Regular cardiac myocyte (primary cell): ENCODE results near the gene DUSP15. TPM values are rescaled to one million over a fixed set of nuclear protein-coding genes. Genes with fewer than 3 reads are reported as not detected.

Experiments
- total RNA-seq: library from RNA; depleted of rRNA; stranded (reverse); fragments of >200 nt; gene quantifications from 2 replicates; pipeline ENCODE4 v1.2.3, GENCODE V29; 2014

The DUSP15 gene, protein sequence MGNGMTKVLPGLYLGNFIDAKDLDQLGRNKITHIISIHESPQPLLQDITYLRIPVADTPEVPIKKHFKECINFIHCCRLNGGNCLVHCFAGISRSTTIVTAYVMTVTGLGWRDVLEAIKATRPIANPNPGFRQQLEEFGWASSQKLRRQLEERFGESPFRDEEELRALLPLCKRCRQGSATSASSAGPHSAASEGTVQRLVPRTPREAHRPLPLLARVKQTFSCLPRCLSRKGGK
- total RNA-seq: 0.56 TPM in 1 of 2 replicates, not detected in the other

GRCh38 chr20:31869942-31870725, at the start of gene DUSP15, which contains the start of gene TTLL9:
Gene DUSP15, minus strand, starts transcription at chr20:31870527. Its CDS starts 190 bp downstream, at chr20:31870337.
Gene TTLL9, plus strand, starts transcription at chr20:31870634. Its CDS starts 493 bp downstream, at chr20:31871127.

DNA sequence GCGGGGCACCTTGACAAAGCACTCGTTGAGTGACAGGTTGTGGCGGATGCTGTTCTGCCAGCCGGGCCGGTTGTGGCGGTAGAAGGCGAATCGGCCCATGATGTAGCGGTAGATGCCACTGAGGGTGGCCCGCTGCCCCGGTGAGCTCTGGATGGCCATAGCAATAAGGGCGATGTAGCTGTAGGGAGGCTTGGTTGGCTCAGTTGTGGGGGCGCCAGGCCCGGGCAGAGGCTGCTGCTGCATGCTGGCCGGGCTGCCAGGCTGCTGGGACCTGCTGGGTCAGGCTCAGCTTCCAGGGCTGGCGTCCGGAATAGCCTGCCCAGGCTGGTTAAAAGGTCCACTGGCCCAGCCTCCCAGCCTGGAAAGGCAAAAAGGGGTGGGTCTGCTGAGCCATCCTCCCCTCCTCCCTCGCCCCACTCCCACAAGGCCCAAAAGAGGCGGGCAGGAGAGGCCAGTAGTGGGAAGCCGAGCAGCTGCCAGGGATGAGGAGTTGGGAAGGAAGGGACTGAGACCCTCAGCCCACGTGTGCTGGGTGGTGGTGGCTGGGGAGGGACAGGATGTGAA, 24.9 kb downstream of the DUSP15 start, which contains the start of gene FOXS1:
FOXS1 (minus strand) TSS at position 305 of the 564 bp plus-strand sequence; CDS start at position 243, 62 bp downstream.

GRCh38 chr20:31819083-31819784, 51.1 kb downstream of the DUSP15 start, which contains the start of gene MYLK2:
Gene MYLK2, plus strand, starts transcription at chr20:31819356. Its CDS starts 225 bp downstream, at chr20:31819581.

Other genes with a start within 250 kb of the DUSP15 start
- gene COX4I2, start 232.6 kb downstream of the DUSP15 start, total RNA-seq: 0.28 TPM in 1 of 2 replicates, not detected in the other
- gene BCL2L1, start 147.7 kb downstream of the DUSP15 start, total RNA-seq: 83.4 and 88.5 TPM in 2 replicates
- 17.5 and 86.1 TPM in 2 replicates for gene TPX2, start 131.2 kb downstream of the DUSP15 start, total RNA-seq
- gene MYLK2, start 51.2 kb downstream of the DUSP15 start, total RNA-seq: under 0.01 and 0.19 TPM in 2 replicates
- gene FOXS1, start 24.9 kb downstream of the DUSP15 start, total RNA-seq: 6.5 and 9.3 TPM in 2 replicates
- gene TTLL9, start 107 bp upstream of the DUSP15 start, total RNA-seq: 0.28 TPM in 1 of 2 replicates, not detected in the other
- 3.7 and 8.4 TPM in 2 replicates for gene PDRG1, start 81.5 kb upstream of the DUSP15 start, total RNA-seq
- gene XKR7, start 97.6 kb upstream of the DUSP15 start, total RNA-seq: under 0.01 TPM in 1 of 2 replicates, not detected in the other
- gene CCM2L, start 139.9 kb upstream of the DUSP15 start, total RNA-seq: under 0.01 TPM in 1 of 2 replicates, not detected in the other
- gene HCK, start 181.7 kb upstream of the DUSP15 start, total RNA-seq: not detected in 2 replicates
- 30.1 and 33.3 TPM in 2 replicates for gene TM9SF4, start 239.2 kb upstream of the DUSP15 start, total RNA-seq